Erythroblast (primary cell): Measurements from ENCODE around the gene DRD2.

Source experiments
- DNase-seq, 2 experiments: peaks; one replicate each; lab custom pipeline; 2025; lab: John Stamatoyannopoulos, UW
- GATA1 ChIP-seq: IDR thresholded peaks from 2 replicates; pipeline ENCODE4 v1.6.1; 2011; ENCODE audit warnings: low read depth, mild to moderate bottlenecking, control low read depth, low read length, moderate library complexity
- POLR2A ChIP-seq: IDR thresholded peaks from 2 replicates; pipeline ENCODE4 v1.6.1; 2011; ENCODE audit warnings: mild to moderate bottlenecking, low read length

Gene DRD2

GRCh38 chr11:113470233-113470632, 5.0 kb downstream of the DRD2 start:
- TF ChIP-seq GATA1 (no peak), POLR2A (no peak)
- DNase-seq: no peak

- TF ChIP-seq POLR2A (no peak), GATA1 (no peak)
These were observed 6.4 kb downstream of the DRD2 start for GRCh38 chr11:113468726-113469345.

DNA sequence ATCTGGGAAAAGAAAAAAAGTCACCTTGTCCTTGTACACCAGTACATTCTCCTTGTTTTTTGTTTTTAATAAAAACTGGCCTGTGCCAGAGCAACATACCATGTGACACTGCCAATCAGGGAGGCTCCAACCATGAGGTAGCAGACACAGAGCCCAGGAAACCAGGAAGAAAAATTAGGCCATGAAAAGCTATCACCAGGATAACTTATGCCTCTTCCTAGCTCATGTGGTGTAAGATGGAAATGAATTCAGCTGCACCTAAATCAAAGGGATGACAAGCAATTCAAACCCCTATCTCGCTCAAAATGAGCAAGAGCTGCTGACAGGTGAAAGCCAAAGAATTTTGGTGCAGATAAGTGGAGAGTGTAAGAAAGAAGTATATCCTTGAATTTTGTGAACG, 7.7 kb downstream of the DRD2 start:
- TF ChIP-seq POLR2A (no peak), GATA1 (no peak)
- no peak for DNase-seq

More at GRCh38 chr11:113468726-113469345, 6.4 kb downstream of the DRD2 start:
- no peak for DNase-seq

DNA sequence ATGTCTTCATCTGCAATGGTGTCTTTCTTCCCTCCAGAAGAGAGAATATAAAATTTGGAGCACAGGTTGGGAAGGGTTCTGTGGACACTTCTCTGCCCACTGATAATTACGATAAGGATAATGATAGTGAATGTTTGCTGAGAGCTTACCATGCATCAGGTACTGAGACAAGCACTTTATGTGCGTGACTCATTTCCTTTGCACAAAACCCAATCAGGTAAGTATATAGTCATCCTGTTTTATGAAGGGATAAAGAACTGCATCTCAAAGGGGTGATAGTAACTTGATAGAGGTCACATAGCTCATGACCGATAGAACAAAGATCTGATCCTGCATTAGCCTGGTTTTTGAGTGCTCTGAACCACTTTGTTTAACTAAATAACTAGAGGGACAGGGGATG, 9.4 kb downstream of the DRD2 start:
- no peak for DNase-seq
- no peak for TF ChIP-seq GATA1

GRCh38 chr11:113464416-113464815, 10.8 kb downstream of the DRD2 start:
- DNase-seq: no peak
- TF ChIP-seq POLR2A: no peak
- TF ChIP-seq GATA1: no peak

GRCh38 chr11:113462830-113463229, 12.4 kb downstream of the DRD2 start:
- TF ChIP-seq GATA1 (no peak), POLR2A (no peak)
- no peak for DNase-seq

- TF ChIP-seq GATA1 (no peak), POLR2A (no peak)
- DNase-seq: no peak
These were observed 13.6 kb downstream of the DRD2 start for GRCh38 chr11:113461639-113462038.

GRCh38 chr11:113460469-113460868, 14.7 kb downstream of the DRD2 start:
- DNase-seq: no peak
- TF ChIP-seq GATA1 (no peak), POLR2A (no peak)

DNA sequence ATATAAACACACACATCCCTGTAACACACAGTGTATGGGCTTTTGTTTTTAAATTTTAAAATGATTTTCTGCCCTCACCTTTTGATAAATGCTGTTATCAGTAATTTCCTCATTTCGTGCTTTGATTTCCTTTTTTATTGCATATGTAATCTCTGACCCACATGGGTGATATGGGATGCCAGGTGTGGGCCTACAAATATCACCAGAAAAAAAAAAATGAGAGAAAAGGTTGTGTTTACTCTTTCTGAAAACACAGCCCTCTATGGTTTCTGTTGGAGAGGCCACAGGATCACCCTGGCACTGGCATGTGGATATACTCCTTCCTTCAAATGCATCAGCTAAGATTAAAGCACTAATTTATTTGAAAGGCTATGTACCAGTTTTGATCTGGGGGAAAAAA, 17.0 kb downstream of the DRD2 start:
- TF ChIP-seq GATA1 (no peak), POLR2A (no peak)
- no peak for DNase-seq

GRCh38 chr11:113457784-113458183, 17.4 kb downstream of the DRD2 start:
- no peak for TF ChIP-seq GATA1
- TF ChIP-seq POLR2A: no peak
- no peak for DNase-seq

- TF ChIP-seq POLR2A (no peak), GATA1 (no peak)
- no peak for DNase-seq
These were observed 20.7 kb downstream of the DRD2 start for GRCh38 chr11:113454455-113454854.

GRCh38 chr11:113449743-113450142, 25.5 kb downstream of the DRD2 start:
- TF ChIP-seq GATA1: no peak
- TF ChIP-seq POLR2A: no peak
- no peak for DNase-seq

DNA sequence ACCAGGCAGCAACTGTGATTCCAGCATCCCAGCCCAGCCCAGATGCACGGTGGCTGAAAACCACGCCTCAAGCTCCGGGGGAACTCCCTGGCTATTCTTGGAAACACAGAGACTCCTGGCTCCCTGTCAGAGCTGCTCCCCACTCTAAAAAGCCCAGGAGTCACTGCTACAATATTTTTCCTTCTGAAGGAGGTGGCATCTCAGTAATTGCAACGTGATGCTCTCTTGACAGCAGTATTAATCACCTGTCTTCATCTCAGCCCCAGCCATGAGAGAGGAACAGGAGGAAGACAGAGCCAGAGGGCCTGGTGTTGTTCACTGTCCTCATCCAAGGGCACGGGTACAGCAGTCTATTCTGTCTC, 26.9 kb downstream of the DRD2 start:
- no peak for TF ChIP-seq POLR2A
- TF ChIP-seq GATA1: no peak
- no peak for DNase-seq

GRCh38 chr11:113447621-113448315, 27.4 kb downstream of the DRD2 start:
- TF ChIP-seq GATA1 (no peak), POLR2A (no peak)
- no peak for DNase-seq

GRCh38 chr11:113446938-113447337, 28.3 kb downstream of the DRD2 start:
- TF ChIP-seq GATA1 (no peak), POLR2A (no peak)
- no peak for DNase-seq
